Smooth muscle cell (in vitro differentiated cells): Measurements from ENCODE around the gene RXRA. TPM values are rescaled to one million over a fixed set of nuclear protein-coding genes. Genes with fewer than 3 reads are reported as not detected.

Experiments
- DNase-seq: peaks from one replicate; lab custom pipeline; 2025; ENCODE audit not compliant: unreplicated experiment; lab: John Stamatoyannopoulos, UW
- H2AFZ ChIP-seq: fragments of 200-600 bp; sonication (generic); 2 replicates; pipeline ENCODE4 v1.6.0; 2016; ENCODE audit warnings: antibody characterized with exemption, low read depth, mild to moderate bottlenecking
- H3F3A ChIP-seq: fragments of 200-600 bp; sonication (generic); 2 replicates; pipeline ENCODE4 v1.6.0; 2017; ENCODE audit warnings: antibody characterized with exemption, low read depth
- H3K27ac ChIP-seq: fragments of 200-600 bp; sonication (generic); 2 replicates; pipeline ENCODE4 v1.5.1; 2016; ENCODE audit warnings: low read depth, mild to moderate bottlenecking
- H3K27me3 ChIP-seq: fragments of 200-600 bp; sonication (generic); 2 replicates; pipeline ENCODE4 v1.6.1; 2016; ENCODE audit warnings: low read depth, mild to moderate bottlenecking
- H3K36me3 ChIP-seq: fragments of 200-600 bp; sonication (generic); 2 replicates; pipeline ENCODE4 v1.5.1; 2016; ENCODE audit warnings: low read depth
- H3K4me1 ChIP-seq: fragments of 200-600 bp; sonication (generic); 2 replicates; pipeline ENCODE4 v1.5.1; 2016; ENCODE audit warnings: low read depth
- H3K4me2 ChIP-seq: fragments of 200-600 bp; sonication (generic); 2 replicates; pipeline ENCODE4 v1.6.0; 2016; ENCODE audit warnings: mild to moderate bottlenecking
- H3K4me3 ChIP-seq: fragments of 200-600 bp; sonication (generic); 2 replicates; pipeline ENCODE4 v1.5.1; 2016; ENCODE audit warnings: mild to moderate bottlenecking
- H3K79me2 ChIP-seq: fragments of 200-600 bp; sonication (generic); 2 replicates; pipeline ENCODE4 v1.6.0; 2016; ENCODE audit warnings: low read depth, mild to moderate bottlenecking
- H3K9ac ChIP-seq: fragments of 200-600 bp; sonication (generic); 2 replicates; pipeline ENCODE4 v1.6.0; 2016; ENCODE audit warnings: low read depth
- H3K9me3 ChIP-seq: fragments of 200-600 bp; sonication (generic); replicated peaks from 2 replicates; pipeline ENCODE4 v1.5.1; 2016; ENCODE audit warnings: low read depth
- H4K20me1 ChIP-seq: fragments of 200-600 bp; sonication (generic); 2 replicates; pipeline ENCODE4 v1.6.0; 2016; ENCODE audit warnings: low read depth
- CTCF ChIP-seq: fragments of 200-600 bp; sonication (generic); IDR thresholded peaks from 2 replicates; pipeline ENCODE4 v1.5.1; 2017; ENCODE audit warnings: borderline replicate concordance, mild to moderate bottlenecking, antibody characterized with exemption; ENCODE audit not compliant: insufficient read depth, poor library complexity, severe bottlenecking
- WGBS: methylation state at CpG from one replicate; pipeline ENCODE4 v1.1.7; 2016; ENCODE audit warnings: low lambda C conversion rate; 5-methylcytosine and 5-hydroxymethylcytosine counted together
- polyA plus RNA-seq: library from polyadenylated mRNA; unstranded; fragments of >200 nt; fragmentation: Nextera tagmentation; extraction: Ambion mirVana; gene quantifications from 2 replicates; pipeline ENCODE4 v1.2.1, GENCODE V29; 2016
- total RNA-seq: library from RNA; depleted of rRNA; stranded (reverse); fragments of >200 nt; gene quantifications from 2 replicates; pipeline ENCODE4 v1.2.3, GENCODE V29; 2014

The RXRA gene
- total and polyA plus RNA-seq, 2 experiments from 2014 or later = 8.9 to 23.1 TPM

- H3K4me3 ChIP-seq = no peak overlapping the region
- H3K4me1 ChIP-seq = peaks cover 10% of the 10 kb centered on the region
- peaks cover 8% of the 10 kb centered on the region for H3F3A ChIP-seq
- no peaks in the 10 kb centered on the region for H3K36me3 ChIP-seq
- no peak for DNase-seq
- no peak overlapping the region for H3K27ac ChIP-seq
- H2AFZ ChIP-seq = no peak overlapping the region
- TF ChIP-seq CTCF = no peak
- no peaks in the 10 kb centered on the region for H3K9me3 ChIP-seq
- H3K27me3 ChIP-seq = no peaks in the 10 kb centered on the region
- no peak overlapping the region for H3K4me2 ChIP-seq
- H3K79me2 ChIP-seq = peaks cover 38% of the 10 kb centered on the region
- WGBS = 98% methylated on average over 12 of the region's 12 CpGs
- H3K9ac ChIP-seq = no peak overlapping the region
- H4K20me1 ChIP-seq = peaks cover 100% of the 10 kb centered on the region
These were observed 75.9 kb downstream of the RXRA start for GRCh38 chr9:134402182-134402581.

- H3K27me3 ChIP-seq = no peaks in the 10 kb centered on the region
- DNase-seq = no peak
- no peak overlapping the region for H2AFZ ChIP-seq
- no peaks in the 10 kb centered on the region for H3K36me3 ChIP-seq
- TF ChIP-seq CTCF = no peak
- H4K20me1 ChIP-seq = peaks cover 100% of the 10 kb centered on the region
- H3K79me2 ChIP-seq = peaks cover 29% of the 10 kb centered on the region
- no peaks in the 10 kb centered on the region for H3K9me3 ChIP-seq
- peaks cover 8% of the 10 kb centered on the region for H3F3A ChIP-seq
- H3K9ac ChIP-seq = no peak overlapping the region
- no peak overlapping the region for H3K4me2 ChIP-seq
- H3K4me1 ChIP-seq = peaks cover 11% of the 10 kb centered on the region
- H3K4me3 ChIP-seq = no peak overlapping the region
- H3K27ac ChIP-seq = no peak overlapping the region
- WGBS = 86% methylated on average over 11 of the region's 11 CpGs
These were observed 77.0 kb downstream of the RXRA start for GRCh38 chr9:134403292-134403681.

- Histone ChIP-seq H3K4me1 (peaks cover 11% of the 10 kb centered on the region), H3K79me2 (peaks cover 24% of the 10 kb centered on the region), H4K20me1 (peaks cover 100% of the 10 kb centered on the region), H3F3A (peaks cover 8% of the 10 kb centered on the region), H3K36me3 (no peaks in the 10 kb centered on the region), H3K4me3 (no peak overlapping the region), H3K9ac (no peak overlapping the region), H3K27me3 (no peaks in the 10 kb centered on the region), H3K9me3 (no peaks in the 10 kb centered on the region), H2AFZ (no peak overlapping the region), H3K27ac (no peak overlapping the region), H3K4me2 (no peak overlapping the region)
- no peak for TF ChIP-seq CTCF
- WGBS = 82% methylated on average over 17 of the region's 17 CpGs
- no peak for DNase-seq
These were observed 77.5 kb downstream of the RXRA start for GRCh38 chr9:134403682-134404301.
